ENCODE results near the gene SPANXN5. TPM values are rescaled to one million over a fixed set of nuclear protein-coding genes. Genes with fewer than 3 reads are reported as not detected.
"Not testable (repeated sequence)": the region's sequence is repeated elsewhere in the genome, so short reads cannot be mapped to it uniquely, and the experiment has no call there.

The SPANXN5 gene
- polyA plus RNA-seq = not detected

- 84 to 100% (median 93%) methylated on average over 2 of the region's 2 CpGs for WGBS, 3 donors
- H3K27ac ChIP-seq (ENCODE audit: low read depth, low read length) = not testable (repeated sequence)
Observed at GRCh38 chrX:52797327-52797726, at the start of gene SPANXN5. TSS of gene SPANXN5 (minus strand) at chrX:52797427. CDS start at chrX:52797348, 79 bp downstream.

DNA sequence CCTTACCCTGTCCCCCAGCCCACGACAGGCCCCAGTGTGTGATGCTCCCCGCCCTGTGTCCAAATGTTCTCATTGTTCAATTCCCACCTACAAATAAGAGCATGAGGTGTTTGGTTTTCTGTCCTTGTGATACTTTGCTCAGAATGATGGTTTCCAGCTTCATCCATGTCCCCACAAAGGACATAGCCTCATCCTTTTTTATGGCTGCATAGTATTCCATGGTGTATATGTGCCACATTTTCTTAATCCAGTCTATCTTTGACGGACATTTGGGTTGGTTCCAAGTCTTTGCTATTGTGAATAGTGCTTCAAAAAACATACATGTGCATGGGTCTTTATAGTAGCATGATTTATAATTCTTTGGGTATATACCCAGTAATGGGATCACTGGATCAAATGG is 46.4 kb upstream of the SPANXN5 start:
- not testable (repeated sequence) for H3K27ac ChIP-seq (ENCODE audit: low read depth, low read length)
- 69 to 88% (median 76%) methylated on average over 3 of the region's 3 CpGs for WGBS, 3 donors

GRCh38 chrX:52839137-52839536 is 41.9 kb upstream of the SPANXN5 start:
- H3K27ac ChIP-seq (ENCODE audit: low read depth, low read length) = no peak overlapping the region
- WGBS, 3 donors = 11 to 67% (median 62%) methylated on average over 2 of the region's 2 CpGs

- H3K27ac ChIP-seq (ENCODE audit: low read depth, low read length) = no peak overlapping the region
- 44 to 68% (median 55%) methylated on average over 3 of the region's 3 CpGs for WGBS, 3 donors
Observed at GRCh38 chrX:52830551-52830950, 33.3 kb upstream of the SPANXN5 start.

GRCh38 chrX:52824608-52825007 is 27.4 kb upstream of the SPANXN5 start:
- H3K27ac ChIP-seq (ENCODE audit: low read depth, low read length) = no peak overlapping the region
- WGBS, 3 donors = 56 to 70% (median 69%) methylated on average over 2 of the region's 2 CpGs

DNA sequence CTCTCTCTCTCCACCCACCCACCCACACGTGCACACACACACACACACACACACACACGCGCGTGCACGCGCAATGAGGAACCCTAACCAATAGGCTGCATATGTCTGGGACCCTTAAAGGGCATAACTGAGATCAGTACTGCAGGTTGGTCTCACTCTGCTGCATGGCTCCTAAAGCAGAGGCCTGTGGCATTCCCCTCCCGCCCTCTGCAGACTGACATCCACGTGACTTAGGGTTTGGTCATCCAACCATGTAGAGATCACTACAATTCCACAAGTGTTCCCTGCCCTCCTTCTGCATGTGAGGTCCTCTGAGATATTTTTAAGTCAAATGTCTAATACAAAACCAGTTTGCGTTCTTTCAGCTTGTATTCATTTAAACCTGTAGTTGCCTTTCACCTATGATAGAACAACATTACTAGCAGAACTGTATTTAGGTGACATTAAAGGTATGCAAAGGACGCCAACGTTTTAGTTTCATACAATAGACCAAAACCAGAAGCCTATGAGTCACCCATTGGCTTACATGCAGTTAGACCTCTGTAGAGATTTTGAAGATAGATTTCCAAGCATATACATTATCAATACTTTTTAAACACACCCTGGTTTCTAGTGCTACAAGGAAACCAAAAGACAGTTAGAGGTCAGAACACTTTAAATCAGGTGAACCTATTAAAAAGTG is 24.0 kb upstream of the SPANXN5 start:
- 79 to 85% (median 80%) methylated on average over 10 to 11 of the region's 11 CpGs for WGBS, 3 donors

GRCh38 chrX:52819788-52820187 is 22.6 kb upstream of the SPANXN5 start:
- 76 to 82% (median 76%) methylated on average over 4 of the region's 4 CpGs for WGBS, 3 donors
- H3K27ac ChIP-seq (ENCODE audit: low read depth, low read length) = no peak overlapping the region

More for the DNA sequence above, 24.0 kb upstream of the SPANXN5 start:
- H3K27ac ChIP-seq (ENCODE audit: low read depth, low read length) = no peak overlapping the region

DNA sequence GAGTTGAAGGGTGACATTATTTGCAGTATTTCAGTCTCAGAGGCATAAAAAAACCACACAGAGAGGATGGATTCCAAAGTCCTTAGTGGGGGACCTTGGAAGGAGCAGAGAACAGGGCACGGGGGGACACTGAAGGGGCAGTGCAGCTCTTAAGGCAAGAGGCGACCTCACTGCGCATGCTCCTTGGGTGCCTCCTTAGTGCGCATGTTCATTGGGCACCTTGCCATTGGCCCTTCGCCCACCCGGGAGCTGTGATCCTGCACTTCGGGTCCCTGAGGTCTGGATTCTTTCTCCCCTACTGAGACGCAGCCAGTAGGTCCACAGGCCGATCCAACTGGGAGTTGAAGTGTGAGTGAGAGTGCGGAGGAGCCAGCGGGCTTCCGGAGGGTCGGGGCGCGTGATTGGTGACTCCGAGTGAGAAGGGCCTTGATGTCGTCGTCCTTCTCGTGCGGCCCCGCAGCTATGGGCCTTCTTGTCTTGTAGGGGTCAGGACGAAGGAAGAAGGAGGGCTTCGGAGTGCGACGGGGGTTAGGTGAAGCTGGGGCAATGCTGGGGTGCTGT is 13.9 kb upstream of the SPANXN5 start, which contains the start of gene XAGE5:
TSS of gene XAGE5 (plus strand) at position 223 of the 561 bp plus-strand sequence. CDS start 1,280 bp downstream, outside the sequence.
- no peak within 1 kb of the TSS for H3K27ac ChIP-seq (ENCODE audit: low read depth, low read length)
- WGBS, 3 donors = 83 to 92% (median 87%) methylated on average over 23 to 25 of the region's 25 CpGs

- not testable (repeated sequence) for H3K27ac ChIP-seq (ENCODE audit: low read depth, low read length)
- 66 to 73% (median 68%) methylated on average over 2 of the region's 2 CpGs for WGBS, 3 donors
Observed at GRCh38 chrX:52804876-52805275, 7.6 kb upstream of the SPANXN5 start.

GRCh38 chrX:52773504-52773903 is 23.7 kb downstream of the SPANXN5 start:
- H3K27ac ChIP-seq (ENCODE audit: low read depth, low read length) = not testable (repeated sequence)
- WGBS, 3 donors = 76 to 86% (median 83%) methylated on average over 7 to 9 of the region's 11 CpGs

- WGBS, 3 donors = 90% methylated on average over 2 of the region's 5 CpGs; no CpG with 5 or more reads in 2 of the 3 donors
Observed at GRCh38 chrX:52765983-52766382, 31.2 kb downstream of the SPANXN5 start.

GRCh38 chrX:52750952-52751351 is 46.3 kb downstream of the SPANXN5 start, which contains the start of gene SSX2B:
TSS of gene SSX2B (plus strand) at chrX:52751252. CDS start at chrX:52752681, 1,429 bp downstream.
- whole genome bisulfite sequencing, 3 donors = no CpG with 5 or more reads among the region's 13 CpGs
- H3K27ac ChIP-seq (ENCODE audit: low read depth, low read length) = not testable (repeated sequence)

More at GRCh38 chrX:52765983-52766382, 31.2 kb downstream of the SPANXN5 start:
- H3K27ac ChIP-seq (ENCODE audit: low read depth, low read length) = not testable (repeated sequence)

Other genes with a start within 250 kb of the SPANXN5 start
- gene SSX7, start 142.5 kb downstream of the SPANXN5 start, polyA plus RNA-seq = not detected
- not detected for gene SSX2, start 90.2 kb downstream of the SPANXN5 start, polyA plus RNA-seq
- not detected for gene SSX2B, start 46.2 kb downstream of the SPANXN5 start, polyA plus RNA-seq
- gene XAGE5, start 13.9 kb upstream of the SPANXN5 start, polyA plus RNA-seq = not detected
- gene XAGE3, start 70.7 kb upstream of the SPANXN5 start, polyA plus RNA-seq = under 1 TPM in 1 of 3 donors, not detected in 2; 0.40 TPM
- gene FAM156B, start 99.9 kb upstream of the SPANXN5 start, polyA plus RNA-seq = 10 to 100 TPM; 12.8 to 27.5 (median 20.8) TPM
- 10 to 100 TPM in 2 of 3 donors, 1 to 10 TPM in 1; 6.2 to 27.7 (median 13.0) TPM for gene FAM156A, start 161.1 kb upstream of the SPANXN5 start, polyA plus RNA-seq

Data from adipose tissue (tissue), 3 donors.